ENCODE data around the gene FLYWCH1.

Gene FLYWCH1

GRCh38 chr16:2911638-2912329, at the start of gene FLYWCH1:
Gene FLYWCH1 (plus strand): TSS chr16:2911931. CDS start chr16:2929686, 17,755 bp downstream.
- Histone ChIP-seq H3K36me3 (ENCODE audit: insufficient read depth, low read length) (peaks cover 15% of the 10 kb centered on the region), H3K4me3 (ENCODE audit: low read depth in 1 of 2, low read length in 2 of 2) (peak within 1 kb of the TSS; percentile 43 to 82; a peak in 3 of 4 replicates), H3K79me2 (ENCODE audit: insufficient read depth, low read length) (peaks cover 16% of the 10 kb centered on the region), H3K27ac (ENCODE audit: low read length) (peak within 1 kb of the TSS; percentile 58), H2AFZ (ENCODE audit: low read depth, low read length) (peak within 1 kb of the TSS; percentile 88), H3K9ac (ENCODE audit: low read depth, low read length) (peak within 1 kb of the TSS; percentile 66), H3K27me3 (ENCODE audit: insufficient read depth, low read length, poor library complexity) (no peaks in the 10 kb centered on the region), H3K4me2 (ENCODE audit: insufficient read depth, low read length) (peak within 1 kb of the TSS; percentile 89), H4K20me1 (ENCODE audit: insufficient read depth, low read length) (no peaks in the 10 kb centered on the region), H3K9me3 (ENCODE audit: insufficient read depth, low read length, severe bottlenecking) (no peaks in the 10 kb centered on the region), H3K4me1 (ENCODE audit: insufficient read depth, low read length) (peaks cover 25% of the 10 kb centered on the region)
- DNase-seq (peak; percentile 99), ATAC-seq (ENCODE audit: insufficient read depth, low read depth) (peak; percentile 96)
- no peak for TF ChIP-seq EZH2 (IDR thresholded peaks at IDR 0.05; ENCODE audit: borderline replicate concordance, low read depth, low read length, severe bottlenecking)
- TF ChIP-seq CTCF (IDR thresholded peaks at IDR 0.05; ENCODE audit: borderline replicate concordance, extremely low read depth, low read length, poor library complexity, severe bottlenecking) = peak; percentile 2

- peaks cover 14% of the 10 kb centered on the region for H3K27me3 ChIP-seq (ENCODE audit: insufficient read depth, low read length, poor library complexity)
- TF ChIP-seq EZH2 (IDR thresholded peaks at IDR 0.05; ENCODE audit: borderline replicate concordance, low read depth, low read length, severe bottlenecking) = no peak
- no peak for TF ChIP-seq CTCF (IDR thresholded peaks at IDR 0.05; ENCODE audit: borderline replicate concordance, extremely low read depth, low read length, poor library complexity, severe bottlenecking)
- no peak overlapping the region for H2AFZ ChIP-seq (ENCODE audit: low read depth, low read length)
- ATAC-seq (ENCODE audit: insufficient read depth, low read depth) (no peak), DNase-seq (no peak)
- no peaks in the 10 kb centered on the region for H3K36me3 ChIP-seq (ENCODE audit: insufficient read depth, low read length)
- no peaks in the 10 kb centered on the region for H4K20me1 ChIP-seq (ENCODE audit: insufficient read depth, low read length)
- H3K4me3 ChIP-seq (ENCODE audit: low read depth in 1 of 2, low read length in 2 of 2) = no peak overlapping the region
- no peaks in the 10 kb centered on the region for H3K9me3 ChIP-seq (ENCODE audit: insufficient read depth, low read length, severe bottlenecking)
- no peak overlapping the region for H3K9ac ChIP-seq (ENCODE audit: low read depth, low read length)
- H3K4me2 ChIP-seq (ENCODE audit: insufficient read depth, low read length) = no peak overlapping the region
- H3K27ac ChIP-seq (ENCODE audit: low read length) = no peak overlapping the region
- peaks cover 16% of the 10 kb centered on the region for H3K4me1 ChIP-seq (ENCODE audit: insufficient read depth, low read length)
- no peaks in the 10 kb centered on the region for H3K79me2 ChIP-seq (ENCODE audit: insufficient read depth, low read length)
Observed at GRCh38 chr16:2865651-2866050, 46.1 kb upstream of the FLYWCH1 start.

- no peak overlapping the region for H3K27ac ChIP-seq (ENCODE audit: low read length)
- no peaks in the 10 kb centered on the region for H4K20me1 ChIP-seq (ENCODE audit: insufficient read depth, low read length)
- no peak for ATAC-seq (ENCODE audit: insufficient read depth, low read depth)
- no peak overlapping the region for H2AFZ ChIP-seq (ENCODE audit: low read depth, low read length)
- DNase-seq = no peak
- peaks cover 16% of the 10 kb centered on the region for H3K4me1 ChIP-seq (ENCODE audit: insufficient read depth, low read length)
- no peak overlapping the region for H3K9ac ChIP-seq (ENCODE audit: low read depth, low read length)
- no peaks in the 10 kb centered on the region for H3K36me3 ChIP-seq (ENCODE audit: insufficient read depth, low read length)
- H3K79me2 ChIP-seq (ENCODE audit: insufficient read depth, low read length) = no peaks in the 10 kb centered on the region
- H3K27me3 ChIP-seq (ENCODE audit: insufficient read depth, low read length, poor library complexity) = peaks cover 14% of the 10 kb centered on the region
- H3K4me3 ChIP-seq (ENCODE audit: low read depth in 1 of 2, low read length in 2 of 2) = no peak overlapping the region
- H3K4me2 ChIP-seq (ENCODE audit: insufficient read depth, low read length) = no peak overlapping the region
- TF ChIP-seq CTCF (IDR thresholded peaks at IDR 0.05; ENCODE audit: borderline replicate concordance, extremely low read depth, low read length, poor library complexity, severe bottlenecking) (no peak), EZH2 (IDR thresholded peaks at IDR 0.05; ENCODE audit: borderline replicate concordance, low read depth, low read length, severe bottlenecking) (no peak)
- H3K9me3 ChIP-seq (ENCODE audit: insufficient read depth, low read length, severe bottlenecking) = no peaks in the 10 kb centered on the region
Observed at GRCh38 chr16:2866431-2866830, 45.3 kb upstream of the FLYWCH1 start.

Data from DND-41 (cell line).